22Rv1 (cell line): ENCODE measurements around the gene TNRC6A.

Source experiments
- ZFX ChIP-seq: fragments of 450-650 bp; IDR thresholded peaks from 2 replicates; pipeline ENCODE4 v1.6.1; 2017; ENCODE audit warnings: antibody characterized with exemption, borderline replicate concordance
- TF ChIP-seq, protein P1 (sequence below): fragments of 450-650 bp; IDR thresholded peaks from 2 replicates; pipeline ENCODE4 v1.5.1; 2017; ENCODE audit warnings: mild to moderate bottlenecking

- TF ChIP-seq, protein P1, sequence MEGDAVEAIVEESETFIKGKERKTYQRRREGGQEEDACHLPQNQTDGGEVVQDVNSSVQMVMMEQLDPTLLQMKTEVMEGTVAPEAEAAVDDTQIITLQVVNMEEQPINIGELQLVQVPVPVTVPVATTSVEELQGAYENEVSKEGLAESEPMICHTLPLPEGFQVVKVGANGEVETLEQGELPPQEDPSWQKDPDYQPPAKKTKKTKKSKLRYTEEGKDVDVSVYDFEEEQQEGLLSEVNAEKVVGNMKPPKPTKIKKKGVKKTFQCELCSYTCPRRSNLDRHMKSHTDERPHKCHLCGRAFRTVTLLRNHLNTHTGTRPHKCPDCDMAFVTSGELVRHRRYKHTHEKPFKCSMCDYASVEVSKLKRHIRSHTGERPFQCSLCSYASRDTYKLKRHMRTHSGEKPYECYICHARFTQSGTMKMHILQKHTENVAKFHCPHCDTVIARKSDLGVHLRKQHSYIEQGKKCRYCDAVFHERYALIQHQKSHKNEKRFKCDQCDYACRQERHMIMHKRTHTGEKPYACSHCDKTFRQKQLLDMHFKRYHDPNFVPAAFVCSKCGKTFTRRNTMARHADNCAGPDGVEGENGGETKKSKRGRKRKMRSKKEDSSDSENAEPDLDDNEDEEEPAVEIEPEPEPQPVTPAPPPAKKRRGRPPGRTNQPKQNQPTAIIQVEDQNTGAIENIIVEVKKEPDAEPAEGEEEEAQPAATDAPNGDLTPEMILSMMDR, result no peak
- no peak for TF ChIP-seq ZFX
These were observed 18.8 kb downstream of the TNRC6A start for GRCh38 chr16:24748242-24748641.
